ENCODE data around the gene PLCH2. TPM values are rescaled to one million over a fixed set of nuclear protein-coding genes. Genes with fewer than 3 reads are reported as not detected.

PLCH2 gene
- total RNA-seq, 4 donors from 2014 or later: 0.16 to 1.7 (median 0.44) TPM

GRCh38 chr1:2535455-2535854 lies 59.4 kb downstream of the PLCH2 start:
- no peak for DNase-seq (ENCODE audit: low spot score)
- TF ChIP-seq, protein P1, sequence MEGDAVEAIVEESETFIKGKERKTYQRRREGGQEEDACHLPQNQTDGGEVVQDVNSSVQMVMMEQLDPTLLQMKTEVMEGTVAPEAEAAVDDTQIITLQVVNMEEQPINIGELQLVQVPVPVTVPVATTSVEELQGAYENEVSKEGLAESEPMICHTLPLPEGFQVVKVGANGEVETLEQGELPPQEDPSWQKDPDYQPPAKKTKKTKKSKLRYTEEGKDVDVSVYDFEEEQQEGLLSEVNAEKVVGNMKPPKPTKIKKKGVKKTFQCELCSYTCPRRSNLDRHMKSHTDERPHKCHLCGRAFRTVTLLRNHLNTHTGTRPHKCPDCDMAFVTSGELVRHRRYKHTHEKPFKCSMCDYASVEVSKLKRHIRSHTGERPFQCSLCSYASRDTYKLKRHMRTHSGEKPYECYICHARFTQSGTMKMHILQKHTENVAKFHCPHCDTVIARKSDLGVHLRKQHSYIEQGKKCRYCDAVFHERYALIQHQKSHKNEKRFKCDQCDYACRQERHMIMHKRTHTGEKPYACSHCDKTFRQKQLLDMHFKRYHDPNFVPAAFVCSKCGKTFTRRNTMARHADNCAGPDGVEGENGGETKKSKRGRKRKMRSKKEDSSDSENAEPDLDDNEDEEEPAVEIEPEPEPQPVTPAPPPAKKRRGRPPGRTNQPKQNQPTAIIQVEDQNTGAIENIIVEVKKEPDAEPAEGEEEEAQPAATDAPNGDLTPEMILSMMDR (IDR thresholded peaks at IDR 0.05): no peak

GRCh38 chr1:2535981-2536380 lies 59.9 kb downstream of the PLCH2 start:
- ATAC-seq (ENCODE audit: low FRiP score): no peak
- TF ChIP-seq, protein P1 (IDR thresholded peaks at IDR 0.05): no peak
- DNase-seq (ENCODE audit: low spot score): no peak

More at GRCh38 chr1:2535455-2535854, 59.4 kb downstream of the PLCH2 start:
- ATAC-seq (ENCODE audit: low FRiP score): no peak

- TF ChIP-seq, protein P1 (IDR thresholded peaks at IDR 0.05): no peak
- ATAC-seq (ENCODE audit: low FRiP score) (no peak), DNase-seq (ENCODE audit: low spot score) (no peak)
Observed at GRCh38 chr1:2537784-2538115, 61.7 kb downstream of the PLCH2 start.

DNA sequence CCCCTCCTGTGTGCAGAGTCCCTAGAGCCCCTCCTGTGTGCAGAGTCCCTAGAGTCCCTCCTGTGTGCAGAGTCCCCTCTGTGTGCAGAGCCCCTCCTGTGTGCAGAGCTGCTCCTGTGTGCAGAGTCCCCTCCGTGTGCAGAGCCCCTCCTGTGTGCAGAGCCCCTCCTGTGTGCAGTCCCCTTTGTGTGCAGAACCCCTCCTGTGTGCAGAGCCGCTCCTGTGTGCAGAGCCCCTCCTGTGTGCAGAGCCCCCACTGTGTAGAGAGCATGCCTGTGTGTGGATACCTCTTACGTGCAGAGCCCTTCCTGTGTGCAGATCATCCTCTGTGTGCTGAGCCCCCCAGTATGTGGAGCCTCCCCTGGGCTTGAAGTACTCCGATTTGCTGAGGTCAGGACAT lies 62.3 kb downstream of the PLCH2 start:
- ATAC-seq (ENCODE audit: low FRiP score) (no peak), DNase-seq (ENCODE audit: low spot score) (no peak)
- TF ChIP-seq, protein P1 (IDR thresholded peaks at IDR 0.05): no peak

GRCh38 chr1:2538872-2539271 lies 62.8 kb downstream of the PLCH2 start:
- ATAC-seq (ENCODE audit: low FRiP score) (no peak), DNase-seq (ENCODE audit: low spot score) (no peak)
- TF ChIP-seq, protein P1 (IDR thresholded peaks at IDR 0.05): no peak

- no peak for DNase-seq (ENCODE audit: low spot score)
- no peak for ATAC-seq (ENCODE audit: low FRiP score)
- TF ChIP-seq, protein P1 (IDR thresholded peaks at IDR 0.05): no peak
Observed at GRCh38 chr1:2539312-2539907, 63.3 kb downstream of the PLCH2 start.

GRCh38 chr1:2540816-2541492 lies 64.9 kb downstream of the PLCH2 start:
- DNase-seq (ENCODE audit: low spot score) (no peak), ATAC-seq (ENCODE audit: low FRiP score) (no peak)
- TF ChIP-seq, protein P1 (IDR thresholded peaks at IDR 0.05): no peak

Measured in omental fat pad (tissue), 4 donors.